Parathyroid adenoma (tissue), 2 donors: ENCODE results near the gene ATP6V1B1.

ENCODE experiments used
- H2AFZ ChIP-seq: fragments of 300-600 bp; sonication (generic); one replicate; pipeline ENCODE4 v1.7.0; 2017; ENCODE audit warnings: antibody characterized with exemption, mild to moderate bottlenecking
- H3K27ac ChIP-seq: fragments of 300-600 bp; sonication (generic); one replicate; pipeline ENCODE4 v1.7.0; 2017
- H3K27me3 ChIP-seq: fragments of 300-600 bp; sonication (generic); one replicate; pipeline ENCODE4 v1.7.0; 2017; ENCODE audit warnings: low read length; ENCODE audit not compliant: control insufficient read depth, insufficient read depth
- H3K36me3 ChIP-seq: fragments of 300-600 bp; sonication (generic); one replicate; pipeline ENCODE4 v1.7.0; 2017; ENCODE audit warnings: low read length; ENCODE audit not compliant: control insufficient read depth, insufficient read depth
- H3K4me1 ChIP-seq: fragments of 300-600 bp; sonication (generic); one replicate; pipeline ENCODE4 v1.7.0; 2017; ENCODE audit warnings: control low read depth
- H3K4me2 ChIP-seq: fragments of 300-600 bp; sonication (generic); one replicate; pipeline ENCODE4 v1.7.0; 2017; ENCODE audit warnings: low read length
- H3K4me3 ChIP-seq: fragments of 300-600 bp; sonication (generic); one replicate; pipeline ENCODE4 v1.7.0; 2017; ENCODE audit warnings: low read depth, low read length
- H3K79me2 ChIP-seq: fragments of 300-600 bp; sonication (generic); one replicate; pipeline ENCODE4 v1.7.0; 2017; ENCODE audit warnings: control low read depth
- H3K9ac ChIP-seq: fragments of 300-600 bp; sonication (generic); one replicate; pipeline ENCODE4 v1.7.0; 2017; ENCODE audit warnings: mild to moderate bottlenecking
- H3K9me3 ChIP-seq: fragments of 300-600 bp; sonication (generic); one replicate; pipeline ENCODE4 v1.7.0; 2017; ENCODE audit warnings: low read length; ENCODE audit not compliant: control insufficient read depth
- CTCF ChIP-seq: fragments of 300-600 bp; sonication (generic); IDR thresholded peaks from one replicate; pipeline ENCODE4 v1.7.0; 2017; ENCODE audit warnings: antibody characterized with exemption, mild to moderate bottlenecking
- donor health status: primary hyperparathyroidism.

The ATP6V1B1 gene

GRCh38 chr2:70981421-70981820 is 45.7 kb downstream of the ATP6V1B1 start:
- Histone ChIP-seq H3K4me1 (peaks cover 4% of the 10 kb centered on the region), H3K9ac (no peak overlapping the region), H2AFZ (no peak overlapping the region), H3K79me2 (no peaks in the 10 kb centered on the region), H3K9me3 (no peaks in the 10 kb centered on the region), H3K4me2 (no peak overlapping the region), H3K36me3 (no peaks in the 10 kb centered on the region), H3K27ac (no peak overlapping the region), H3K4me3 (no peak overlapping the region), H3K27me3 (no peaks in the 10 kb centered on the region)
- TF ChIP-seq CTCF = no peak

GRCh38 chr2:70981866-70982810 is 46.4 kb downstream of the ATP6V1B1 start:
- H3K4me1 ChIP-seq = peaks cover 4% of the 10 kb centered on the region
- H3K4me2 ChIP-seq = no peak overlapping the region
- no peaks in the 10 kb centered on the region for H3K27me3 ChIP-seq
- no peak overlapping the region for H3K9ac ChIP-seq
- H3K36me3 ChIP-seq = no peaks in the 10 kb centered on the region
- TF ChIP-seq CTCF = no peak
- no peaks in the 10 kb centered on the region for H3K79me2 ChIP-seq
- H3K27ac ChIP-seq = no peak overlapping the region
- no peaks in the 10 kb centered on the region for H3K9me3 ChIP-seq
- H2AFZ ChIP-seq = no peak overlapping the region
- no peak overlapping the region for H3K4me3 ChIP-seq

GRCh38 chr2:70982971-70983370 is 47.3 kb downstream of the ATP6V1B1 start:
- no peak for TF ChIP-seq CTCF
- Histone ChIP-seq H3K27ac (no peak overlapping the region), H3K9me3 (no peaks in the 10 kb centered on the region), H3K79me2 (no peaks in the 10 kb centered on the region), H3K9ac (no peak overlapping the region), H3K4me3 (no peak overlapping the region), H3K36me3 (no peaks in the 10 kb centered on the region), H3K4me2 (no peak overlapping the region), H3K4me1 (peaks cover under 1% of the 10 kb centered on the region), H2AFZ (no peak overlapping the region), H3K27me3 (no peaks in the 10 kb centered on the region)

GRCh38 chr2:70983506-70984227 is 48.0 kb downstream of the ATP6V1B1 start:
- Histone ChIP-seq H3K9ac (no peak overlapping the region), H3K4me2 (no peak overlapping the region), H3K36me3 (no peaks in the 10 kb centered on the region), H2AFZ (no peak overlapping the region), H3K27me3 (no peaks in the 10 kb centered on the region), H3K4me1 (no peaks in the 10 kb centered on the region), H3K79me2 (no peaks in the 10 kb centered on the region), H3K4me3 (no peak overlapping the region), H3K27ac (no peak overlapping the region), H3K9me3 (no peaks in the 10 kb centered on the region)
- no peak for TF ChIP-seq CTCF
